Endometrium (tissue), 2 donors: ENCODE data around the gene POU5F1.
"Not testable (repeated sequence)": the region's sequence is repeated elsewhere in the genome, so short reads cannot be mapped to it uniquely, and the experiment has no call there.

Experiments
- FAIRE-seq: peaks from 2 replicates; lab custom pipeline; 2012; peaks lifted over from hg19 to GRCh38; lab: Jason Lieb, UNC
- donor health status: control.
- donor health status: control.

POU5F1 gene

GRCh38 chr6:31190488-31190887 is 20.0 kb upstream of the POU5F1 start:
- no peak for FAIRE-seq

DNA sequence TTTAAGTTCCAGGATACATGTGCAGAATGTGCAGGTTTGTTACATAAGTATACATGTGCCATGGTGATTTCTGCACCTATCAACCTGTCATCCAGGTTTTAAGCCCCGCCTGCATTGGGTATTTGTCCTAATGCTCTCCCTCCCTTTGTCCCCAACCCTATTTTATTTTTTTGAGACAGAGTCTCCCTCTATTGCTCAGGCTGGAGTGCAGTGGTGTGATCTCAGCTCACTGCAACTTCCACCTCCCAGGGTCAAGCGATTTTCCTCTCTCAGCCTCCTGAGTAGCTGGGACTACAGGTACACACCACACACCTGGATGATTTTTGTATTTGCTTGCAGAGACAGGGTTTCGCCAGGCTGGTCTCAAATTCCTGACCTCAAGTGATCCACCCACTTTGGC is 18.7 kb upstream of the POU5F1 start:
- FAIRE-seq = not testable (repeated sequence)

GRCh38 chr6:31187780-31188194 is 17.3 kb upstream of the POU5F1 start:
- no peak for FAIRE-seq

DNA sequence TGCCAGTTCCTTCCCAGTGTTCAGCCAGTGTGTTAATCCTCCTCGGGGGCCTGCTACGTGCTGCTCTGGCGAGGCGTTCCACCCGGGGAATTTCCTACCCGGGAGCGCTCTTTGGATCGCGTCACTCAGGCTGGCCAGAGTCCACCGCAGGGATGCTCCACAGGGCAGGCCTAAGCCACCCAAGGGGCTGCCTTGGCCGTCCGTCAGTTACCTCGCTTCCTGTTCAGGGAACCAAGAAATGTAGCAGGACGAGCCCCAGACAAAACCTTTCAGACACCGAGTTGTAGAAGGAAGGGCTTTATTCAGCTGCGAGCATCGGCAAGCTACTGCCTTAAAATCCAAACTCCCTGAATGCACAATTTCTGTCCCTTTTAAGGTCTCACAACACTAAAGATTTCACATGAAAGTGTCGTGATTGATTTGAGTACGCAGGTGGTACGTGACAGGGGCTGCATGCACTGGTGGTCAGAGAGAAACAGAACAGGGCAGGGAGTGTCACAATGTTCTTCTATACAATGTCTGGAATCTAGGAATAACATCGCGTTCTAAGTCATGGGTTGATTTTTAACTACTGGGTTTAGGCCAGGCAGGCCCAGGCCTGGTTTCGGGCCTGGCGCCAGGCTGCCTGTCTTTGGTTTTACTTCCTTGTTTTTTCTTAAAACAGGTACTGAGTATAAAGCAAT is 15.7 kb upstream of the POU5F1 start:
- FAIRE-seq = no peak

GRCh38 chr6:31185695-31186051 is 15.2 kb upstream of the POU5F1 start:
- not testable (repeated sequence) for FAIRE-seq

DNA sequence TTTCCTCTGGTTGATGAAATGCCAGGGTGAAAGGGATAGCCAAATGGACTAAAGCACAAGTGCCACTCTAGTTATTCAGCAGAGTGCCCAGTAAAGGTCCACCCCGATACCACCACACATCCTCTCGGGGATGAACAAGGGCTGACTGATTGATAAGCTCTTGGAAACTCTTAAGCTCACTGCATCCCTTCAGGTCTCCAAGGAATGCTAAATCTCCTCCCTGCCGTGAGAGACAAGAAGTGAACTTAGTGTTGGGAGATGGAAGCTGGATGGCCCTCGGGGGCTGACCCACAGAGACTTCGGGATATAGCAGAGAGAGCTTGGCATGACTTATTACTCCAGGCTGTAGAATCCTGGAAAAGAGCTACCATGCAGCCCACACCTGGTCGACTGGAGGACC is 13.4 kb upstream of the POU5F1 start:
- FAIRE-seq = not testable (repeated sequence)

GRCh38 chr6:31183287-31183686 is 12.8 kb upstream of the POU5F1 start:
- not testable (repeated sequence) for FAIRE-seq

- no peak for FAIRE-seq
These were observed 10.0 kb upstream of the POU5F1 start for GRCh38 chr6:31180500-31180899.

DNA sequence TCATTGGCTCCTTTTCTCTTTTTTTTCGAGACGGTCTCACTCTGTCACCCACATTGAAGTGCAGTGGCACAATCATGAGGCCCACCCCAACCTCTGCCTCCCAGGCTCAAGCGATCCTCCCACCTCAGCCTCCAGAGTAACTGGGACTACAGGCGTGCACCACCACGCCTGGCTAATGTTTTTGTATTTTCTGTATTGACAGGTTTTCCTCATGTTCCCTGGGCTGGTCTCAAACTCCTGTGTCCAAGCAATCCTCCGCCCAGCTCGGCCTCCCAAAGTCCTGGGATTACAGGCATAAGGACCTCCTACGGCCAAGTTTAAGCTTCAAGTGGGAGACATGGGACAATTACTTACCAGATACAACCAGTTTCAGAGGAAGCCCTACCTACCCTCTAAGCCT is 9.4 kb upstream of the POU5F1 start:
- no peak for FAIRE-seq

DNA sequence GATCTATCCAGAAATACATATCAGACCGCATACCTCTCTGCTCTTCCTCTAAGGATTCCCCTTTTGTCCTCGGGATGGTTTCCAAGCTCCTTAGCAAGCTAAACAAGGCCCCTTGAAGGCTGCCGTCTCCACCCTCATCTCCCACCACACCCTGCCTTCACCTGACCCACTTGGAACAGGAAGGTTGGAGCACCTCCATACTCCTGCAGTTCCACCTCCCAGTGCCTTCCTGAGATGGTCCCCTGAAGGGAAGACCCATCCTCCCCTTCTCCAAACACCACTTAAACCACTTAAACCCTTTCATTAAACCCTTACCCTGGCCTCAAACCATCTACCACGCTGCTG is 8.5 kb upstream of the POU5F1 start:
- no peak for FAIRE-seq

GRCh38 chr6:31178143-31179041 is 7.9 kb upstream of the POU5F1 start:
- no peak for FAIRE-seq

DNA sequence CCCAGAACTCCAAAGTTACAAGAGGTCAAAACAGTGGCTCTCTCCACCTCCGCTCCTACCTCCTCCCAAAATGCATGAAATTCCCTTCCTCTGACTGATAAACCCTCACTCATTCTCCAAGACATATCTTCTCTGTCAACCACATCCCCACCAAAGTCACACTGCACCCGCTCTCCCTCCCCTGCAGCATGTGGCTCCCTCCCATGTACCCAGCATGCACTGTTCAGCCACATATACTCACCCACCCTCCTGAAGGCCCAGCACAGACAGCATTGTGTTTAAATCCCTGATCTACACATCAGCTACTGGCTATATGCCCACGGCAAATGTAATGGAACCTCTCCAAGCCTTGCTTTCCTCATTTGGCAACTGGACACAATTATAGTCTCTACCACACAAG is 5.5 kb upstream of the POU5F1 start:
- no peak for FAIRE-seq

DNA sequence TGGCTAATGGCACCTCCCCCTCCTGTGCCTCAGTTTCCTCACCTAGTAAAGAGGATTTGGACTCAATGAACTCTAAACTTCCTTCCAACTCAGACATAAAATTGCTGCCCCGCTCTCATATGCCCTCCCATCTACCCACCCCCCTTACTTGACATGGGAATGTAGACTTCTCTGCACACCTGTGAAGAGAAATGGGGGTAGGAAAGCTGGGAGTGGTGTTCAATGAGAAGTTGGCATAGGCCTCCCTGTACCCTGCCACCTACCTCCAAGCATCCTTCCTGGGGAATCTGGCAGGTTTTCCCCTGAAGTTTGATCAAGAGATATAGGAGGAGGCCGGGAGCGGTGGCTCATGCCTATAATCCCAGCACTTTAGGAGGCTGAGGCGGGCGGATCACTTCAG is 3.9 kb upstream of the POU5F1 start:
- FAIRE-seq = no peak

DNA sequence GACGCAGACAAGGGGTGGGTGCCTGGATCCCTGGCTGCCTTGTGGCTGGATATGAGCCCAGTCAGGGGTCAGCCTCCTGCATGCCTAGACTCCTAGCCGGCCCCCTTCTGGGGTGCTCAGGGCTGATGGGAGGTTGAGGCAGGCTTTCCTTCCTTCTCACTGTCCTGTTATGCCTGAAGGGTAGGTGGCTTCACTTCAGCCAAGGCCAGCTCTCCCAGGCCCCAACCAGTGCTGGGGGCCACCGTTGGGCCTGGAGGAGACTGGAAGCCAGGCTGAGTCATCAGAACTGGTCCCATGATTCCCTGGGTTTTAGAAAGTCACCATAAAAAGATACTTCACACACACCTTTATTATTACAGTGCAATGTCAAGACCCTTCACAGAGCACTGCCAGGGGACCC is 2.9 kb upstream of the POU5F1 start:
- FAIRE-seq = no peak

GRCh38 chr6:31172973-31173384 is 2.5 kb upstream of the POU5F1 start:
- no peak for FAIRE-seq

- FAIRE-seq = no peak
These were observed 1.7 kb upstream of the POU5F1 start for GRCh38 chr6:31171931-31172905.

- no peak for FAIRE-seq
These were observed 647 bp upstream of the POU5F1 start for GRCh38 chr6:31170987-31171671.

- not testable (repeated sequence) for FAIRE-seq
These were observed 453 bp downstream of the POU5F1 start for GRCh38 chr6:31169858-31170599.

DNA sequence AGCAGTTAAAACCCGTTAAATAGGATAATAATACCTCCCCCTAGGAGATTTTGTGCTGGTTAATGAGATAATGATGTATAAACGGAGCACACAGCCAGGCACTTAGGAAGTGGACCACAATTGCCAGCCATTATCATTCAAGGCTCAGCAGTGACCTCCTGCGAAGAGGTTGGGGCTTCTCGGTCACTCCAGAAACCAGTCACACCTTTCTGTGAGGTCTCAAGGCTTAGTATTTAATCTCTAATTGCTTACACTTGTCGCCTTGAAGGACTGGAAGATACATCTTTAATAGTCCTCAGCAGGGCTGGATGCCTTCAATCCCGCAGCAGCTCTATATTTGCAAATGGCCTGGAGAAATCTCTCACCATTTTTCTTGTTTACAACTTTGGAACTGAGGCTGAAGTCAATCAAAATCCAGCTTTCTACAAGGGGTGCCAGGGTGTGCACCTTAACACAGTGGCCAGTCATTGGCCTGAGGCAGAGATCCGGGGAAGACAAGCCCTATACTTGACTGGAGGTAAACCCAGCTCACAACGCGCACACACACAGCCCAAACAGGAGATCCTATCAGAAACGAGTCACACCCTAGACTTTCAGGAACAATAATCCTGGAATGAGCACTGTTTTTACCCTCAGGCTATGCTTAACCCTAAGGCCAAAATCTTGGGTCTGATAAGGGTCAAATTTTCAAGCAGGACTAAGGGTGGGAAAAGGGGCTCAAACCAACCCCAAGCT is 1.2 kb downstream of the POU5F1 start:
- FAIRE-seq = no peak

DNA sequence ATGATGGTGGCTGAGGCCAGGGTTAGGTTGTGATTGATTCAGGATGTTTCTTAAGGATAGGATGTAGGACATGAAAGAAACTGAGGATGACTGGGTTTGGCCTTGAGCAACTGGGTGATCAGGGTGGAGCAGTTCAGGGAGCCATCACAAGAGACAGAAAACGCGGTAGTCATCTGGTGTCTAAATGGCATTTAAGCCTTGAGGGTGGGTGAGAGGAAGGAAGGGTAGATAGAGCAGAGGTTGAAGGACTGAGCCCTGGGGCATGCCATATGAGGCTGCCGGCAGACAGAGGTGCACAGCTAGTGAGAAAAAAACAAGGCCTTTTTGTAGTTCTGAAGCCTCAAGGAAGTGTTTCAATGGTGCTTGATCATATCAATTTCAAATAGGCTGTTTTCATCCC is 1.9 kb downstream of the POU5F1 start:
- FAIRE-seq = no peak
